HG03558 (cell line): Measurements from ENCODE around the gene MCM3AP.
"Not testable (repeated sequence)": the region's sequence is repeated elsewhere in the genome, so short reads cannot be mapped to it uniquely, and the experiment has no call there.

Experiments used
- ATAC-seq: cut with Tn5 transposase; IDR thresholded peaks from one replicate; pipeline ENCODE4 v1.9.1; 2021; ENCODE audit warnings: moderate number of reproducible peaks; ENCODE audit not compliant: unreplicated experiment; ENCODE audit errors: extremely low read depth

MCM3AP gene

DNA sequence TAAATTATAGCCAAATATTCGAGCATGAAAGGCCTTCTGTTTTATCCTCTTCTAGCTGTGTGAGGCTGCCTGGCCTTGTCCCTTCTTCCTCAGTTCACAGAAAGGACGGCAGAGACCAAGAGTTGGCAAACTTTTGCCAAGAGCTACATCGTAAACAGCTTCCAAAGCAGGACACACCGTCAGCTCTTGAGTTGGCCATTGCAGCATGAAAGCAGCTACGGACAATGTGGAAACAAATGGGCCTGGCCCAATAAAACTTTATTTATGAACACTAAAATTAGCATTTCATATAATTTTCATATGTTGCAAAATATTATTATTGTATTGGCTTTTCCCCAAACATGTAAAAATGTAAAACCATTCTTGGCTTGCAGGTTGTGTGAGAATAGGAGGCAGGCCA lies 27.5 kb upstream of the MCM3AP start:
- no peak for ATAC-seq

- no peak for ATAC-seq
These were observed 26.2 kb upstream of the MCM3AP start for GRCh38 chr21:46311568-46311967.

- not testable (repeated sequence) for ATAC-seq
These were observed 24.8 kb upstream of the MCM3AP start for GRCh38 chr21:46310260-46310659.

- ATAC-seq, result no peak
These were observed 23.0 kb upstream of the MCM3AP start for GRCh38 chr21:46308431-46308830.

DNA sequence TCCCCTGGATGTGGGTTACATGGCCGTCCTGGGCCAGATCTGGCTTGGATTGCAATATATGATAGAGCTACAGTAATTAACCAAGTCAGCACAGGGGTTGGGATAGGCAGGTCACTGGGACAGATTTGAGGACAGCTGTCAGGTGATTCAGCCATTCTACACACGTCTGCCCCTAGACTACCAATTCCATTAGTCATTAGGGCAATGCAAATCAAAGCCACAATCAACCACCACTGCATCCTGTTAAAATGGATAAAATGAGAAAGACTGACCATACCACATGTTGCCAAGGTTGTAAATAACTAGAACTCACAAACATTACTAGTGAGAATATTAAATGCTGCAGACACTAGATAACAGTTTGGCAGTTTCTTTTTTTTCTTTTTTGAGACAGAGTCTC lies 22.2 kb upstream of the MCM3AP start:
- ATAC-seq, result no peak

GRCh38 chr21:46304955-46305354 lies 19.5 kb upstream of the MCM3AP start:
- ATAC-seq, result no peak

- ATAC-seq, result no peak
These were observed 19.0 kb upstream of the MCM3AP start for GRCh38 chr21:46304437-46304836.

DNA sequence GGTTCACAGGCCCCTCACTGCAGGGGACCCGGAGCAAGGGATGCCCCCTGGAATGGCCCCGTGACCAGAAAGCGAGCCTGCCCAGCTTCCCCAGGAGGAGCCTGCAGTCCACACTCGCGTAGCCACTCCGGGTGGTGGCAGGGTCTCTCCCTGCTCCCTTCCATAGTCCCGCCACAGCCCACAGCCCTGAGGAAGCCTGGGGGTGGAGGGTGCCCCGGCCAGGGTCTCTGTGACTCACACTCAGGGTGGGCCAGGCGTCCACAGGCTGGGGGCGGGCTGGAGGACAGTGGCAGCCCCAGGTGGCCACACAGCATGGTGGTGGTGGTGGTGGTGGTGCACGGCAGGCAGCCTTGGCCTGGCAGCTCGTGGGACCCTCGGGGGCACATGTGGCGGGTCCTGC lies 16.3 kb upstream of the MCM3AP start:
- ATAC-seq, result no peak

DNA sequence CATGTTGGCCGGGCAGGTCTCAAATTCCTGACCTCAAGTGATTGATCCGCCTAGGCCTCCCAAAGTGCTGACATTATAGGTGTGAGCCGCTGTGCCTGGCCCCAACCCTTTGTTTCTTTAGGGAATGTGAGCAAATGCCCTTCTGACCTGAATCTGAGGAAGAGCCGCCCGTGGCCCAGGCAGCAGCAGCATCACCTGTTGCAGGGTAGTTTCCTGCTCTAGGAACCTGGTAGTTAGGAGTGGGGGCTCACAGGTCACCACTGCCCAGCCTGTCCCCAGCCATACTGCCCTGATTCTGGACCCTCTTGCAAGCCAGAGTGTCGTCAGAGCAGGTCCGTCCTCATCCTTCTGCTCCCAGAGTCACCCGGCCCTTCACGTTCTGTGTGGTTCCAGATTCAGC lies 13.8 kb upstream of the MCM3AP start:
- ATAC-seq, result no peak

- ATAC-seq, result no peak
These were observed 12.2 kb upstream of the MCM3AP start for GRCh38 chr21:46297338-46298271.

- no peak for ATAC-seq
These were observed 10.8 kb upstream of the MCM3AP start for GRCh38 chr21:46295996-46296752.

GRCh38 chr21:46295177-46295770 lies 9.9 kb upstream of the MCM3AP start:
- no peak for ATAC-seq

GRCh38 chr21:46294647-46295176 lies 9.3 kb upstream of the MCM3AP start:
- no peak for ATAC-seq

- no peak for ATAC-seq
These were observed 6.2 kb upstream of the MCM3AP start for GRCh38 chr21:46291561-46291960.

GRCh38 chr21:46289655-46290179 lies 4.3 kb upstream of the MCM3AP start:
- ATAC-seq, result no peak

DNA sequence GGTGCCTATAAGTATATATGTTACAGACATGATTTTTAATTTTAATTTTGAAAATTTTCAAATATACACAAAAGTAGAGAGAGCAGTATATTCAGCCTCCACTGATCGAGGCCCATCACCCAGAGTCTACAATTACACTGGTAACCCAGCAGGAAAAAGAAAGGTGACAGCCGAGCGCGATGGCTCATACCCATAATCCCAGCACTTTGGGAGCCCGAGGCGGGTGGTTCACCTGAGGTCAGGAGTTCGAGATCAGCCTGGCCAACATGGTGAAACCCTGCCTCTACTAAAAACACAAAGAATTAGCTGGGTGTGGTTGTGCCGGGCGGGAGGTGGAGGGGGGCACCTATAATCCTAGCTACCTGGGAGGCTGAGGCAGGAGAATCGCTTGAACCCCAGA lies 2.1 kb upstream of the MCM3AP start:
- ATAC-seq, result no peak

DNA sequence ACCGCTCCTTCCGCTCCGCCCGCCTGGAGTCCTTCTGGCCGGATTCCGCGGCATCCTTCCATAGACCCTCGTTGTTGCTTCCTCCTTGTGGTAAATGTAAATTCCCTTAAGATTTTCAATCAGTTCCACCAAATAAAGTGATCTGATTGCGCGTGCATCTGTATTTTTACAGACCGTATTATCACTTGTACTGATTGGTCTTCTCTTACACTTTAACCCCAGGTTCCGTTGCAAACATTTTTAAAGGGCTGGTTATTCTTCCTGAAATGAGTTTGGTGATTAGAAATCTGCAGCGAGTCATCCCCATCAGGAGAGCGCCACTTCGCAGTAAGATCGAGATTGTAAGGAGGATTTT lies 1.2 kb upstream of the MCM3AP start:
- no peak for ATAC-seq

- ATAC-seq, result no peak
These were observed 593 bp upstream of the MCM3AP start, which contains the start of gene YBEY for GRCh38 chr21:46285761-46286647. YBEY (plus strand) TSS chr21:46286342; CDS start chr21:46286914, 572 bp downstream.

DNA sequence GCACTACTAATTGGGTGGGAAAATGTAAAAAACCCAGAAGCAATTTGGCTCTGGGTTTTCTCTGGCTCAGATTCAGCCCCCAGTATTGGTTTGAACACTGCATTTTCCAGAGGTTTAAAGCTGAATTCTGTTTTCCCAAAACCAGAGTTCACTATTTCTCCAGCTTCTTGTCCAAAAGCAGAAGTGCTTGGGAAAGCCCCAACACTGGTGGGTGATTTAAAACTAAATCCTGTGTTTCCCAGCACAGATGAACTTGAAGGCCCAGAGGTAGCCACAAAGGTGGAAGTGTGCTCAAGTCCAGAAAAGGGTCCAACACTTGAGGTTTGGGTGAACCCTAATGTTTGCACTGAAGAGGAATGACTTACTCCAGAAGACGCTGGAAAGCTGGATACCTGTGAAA lies 678 bp downstream of the MCM3AP start:
- ATAC-seq, result no peak
